NCI-H2196 (cell line): Measurements from ENCODE around the gene RAB17.

Experiments
- DNase-seq: peaks from one replicate; lab custom pipeline; 2025; ENCODE audit not compliant: unreplicated experiment; lab: John Stamatoyannopoulos, UW

Gene RAB17, protein sequence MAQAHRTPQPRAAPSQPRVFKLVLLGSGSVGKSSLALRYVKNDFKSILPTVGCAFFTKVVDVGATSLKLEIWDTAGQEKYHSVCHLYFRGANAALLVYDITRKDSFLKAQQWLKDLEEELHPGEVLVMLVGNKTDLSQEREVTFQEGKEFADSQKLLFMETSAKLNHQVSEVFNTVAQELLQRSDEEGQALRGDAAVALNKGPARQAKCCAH

DNA sequence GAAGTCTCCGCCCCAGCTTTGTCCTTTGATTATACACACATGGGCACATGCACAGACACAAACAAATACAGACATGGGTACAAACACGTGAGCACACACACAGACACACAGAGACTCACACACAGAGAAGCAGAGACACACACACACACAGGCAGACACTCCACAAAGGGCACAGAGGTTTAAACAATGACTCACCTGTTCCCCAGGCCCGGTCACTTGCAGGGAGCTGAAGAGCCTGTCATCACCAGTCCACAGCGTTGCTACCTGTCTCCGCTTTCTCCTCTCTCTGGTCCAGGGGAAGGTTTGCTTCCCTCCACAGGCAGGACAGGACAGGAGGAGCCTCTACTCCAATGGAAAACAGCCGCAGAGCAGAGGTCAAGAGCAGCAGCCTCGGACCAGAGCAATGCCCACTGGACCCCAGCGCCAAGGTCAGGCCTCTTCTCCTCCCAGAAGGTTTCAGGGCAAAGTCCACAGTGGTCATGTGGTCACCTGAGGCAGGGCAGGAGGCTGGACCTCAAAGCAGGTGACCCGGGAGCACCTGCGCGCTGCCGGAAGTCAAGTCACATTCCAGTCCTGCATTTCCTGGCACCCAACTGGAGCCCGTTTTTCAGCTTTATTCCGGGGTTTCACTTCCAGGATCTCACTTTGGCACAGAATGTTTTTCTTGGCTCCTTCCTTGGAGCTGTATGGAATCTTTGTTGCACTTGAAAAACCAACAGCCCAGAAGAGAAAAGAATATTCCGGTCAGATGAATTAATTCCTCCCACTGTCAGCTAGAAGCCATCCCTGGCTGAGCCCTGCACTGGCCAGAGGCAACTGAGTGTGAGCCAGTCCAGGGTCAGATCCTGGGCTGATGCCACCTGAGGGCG lies at the start of gene RAB17:
TSS of gene RAB17 (minus strand) at position 463 of the 869 bp plus-strand sequence. CDS start 4,580 bp downstream, outside the sequence.
- DNase-seq = peak; percentile 83

DNA sequence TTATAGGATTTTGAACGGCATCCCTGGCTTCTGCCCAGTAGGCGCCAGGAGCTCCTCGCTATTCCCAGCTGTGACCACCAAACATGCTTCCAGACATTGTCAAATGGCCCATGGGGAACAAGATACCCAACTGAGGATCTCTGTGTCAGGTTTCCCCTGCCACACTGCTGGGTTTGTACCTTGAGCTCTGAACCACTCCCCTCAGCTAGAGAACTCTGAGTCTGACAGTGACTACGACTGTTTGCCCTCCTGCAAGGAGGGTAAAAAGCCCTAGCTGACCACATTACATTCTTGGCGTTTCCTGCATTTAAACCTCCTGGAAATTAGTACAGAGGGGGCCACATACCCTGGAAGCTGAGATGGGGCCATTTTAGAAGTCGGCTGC lies 49.3 kb upstream of the RAB17 start:
- no peak for DNase-seq

DNA sequence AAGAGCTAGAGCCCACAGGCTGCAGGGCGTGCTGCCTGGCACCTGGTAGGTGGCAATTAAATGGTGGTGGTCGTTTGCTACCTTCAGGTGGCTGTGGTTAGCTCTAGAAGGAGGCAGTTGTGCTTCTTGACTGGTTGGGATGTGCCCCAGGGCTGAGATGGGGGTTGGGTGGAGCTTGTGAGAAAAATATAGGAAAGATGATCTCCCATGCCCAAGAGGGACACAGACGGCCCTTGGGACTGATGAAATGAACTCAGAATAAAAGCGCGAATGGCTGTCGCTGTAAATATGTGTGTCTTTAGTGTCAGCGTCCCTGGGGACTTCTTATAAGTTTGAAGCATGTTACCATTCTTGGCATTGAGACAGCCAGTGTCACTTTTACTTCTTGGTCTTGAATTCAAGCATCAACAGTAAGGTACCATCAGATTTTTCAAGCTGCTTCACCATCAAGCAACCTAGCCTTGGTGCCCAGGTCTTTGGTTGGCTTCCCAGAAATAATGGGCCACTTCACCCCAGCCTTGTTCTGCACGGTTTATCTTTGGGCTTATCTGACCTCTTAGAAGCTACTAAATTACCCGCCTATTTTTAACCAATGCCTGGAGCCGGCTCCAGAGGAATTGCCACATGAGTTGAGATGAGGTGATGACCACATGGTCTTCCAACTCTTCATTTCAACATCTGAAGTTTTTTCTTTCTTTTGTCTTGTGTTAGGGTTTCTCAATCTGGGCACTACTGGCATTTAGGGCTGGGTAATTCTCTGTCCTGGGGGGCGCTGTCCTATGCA lies 48.7 kb upstream of the RAB17 start:
- no peak for DNase-seq

DNA sequence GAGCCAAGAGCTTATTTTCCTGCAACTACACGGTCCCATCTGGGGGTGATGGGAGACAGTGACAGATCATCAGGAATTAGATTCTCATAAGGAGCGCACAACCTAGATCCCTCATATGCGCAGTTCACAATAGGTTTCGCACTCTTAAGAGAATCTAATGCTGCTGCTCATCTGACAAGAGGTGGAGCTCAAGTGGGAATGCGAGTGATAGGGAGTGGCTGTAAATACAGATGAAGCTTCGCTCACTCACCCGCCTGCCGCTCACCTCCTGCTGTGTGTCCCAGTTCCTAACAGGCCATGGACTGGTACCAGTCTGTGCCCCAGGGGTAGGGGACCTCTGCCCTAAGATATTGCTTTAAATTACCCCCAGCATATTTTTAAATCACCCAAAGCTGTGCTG lies 47.6 kb upstream of the RAB17 start:
- DNase-seq = no peak

DNA sequence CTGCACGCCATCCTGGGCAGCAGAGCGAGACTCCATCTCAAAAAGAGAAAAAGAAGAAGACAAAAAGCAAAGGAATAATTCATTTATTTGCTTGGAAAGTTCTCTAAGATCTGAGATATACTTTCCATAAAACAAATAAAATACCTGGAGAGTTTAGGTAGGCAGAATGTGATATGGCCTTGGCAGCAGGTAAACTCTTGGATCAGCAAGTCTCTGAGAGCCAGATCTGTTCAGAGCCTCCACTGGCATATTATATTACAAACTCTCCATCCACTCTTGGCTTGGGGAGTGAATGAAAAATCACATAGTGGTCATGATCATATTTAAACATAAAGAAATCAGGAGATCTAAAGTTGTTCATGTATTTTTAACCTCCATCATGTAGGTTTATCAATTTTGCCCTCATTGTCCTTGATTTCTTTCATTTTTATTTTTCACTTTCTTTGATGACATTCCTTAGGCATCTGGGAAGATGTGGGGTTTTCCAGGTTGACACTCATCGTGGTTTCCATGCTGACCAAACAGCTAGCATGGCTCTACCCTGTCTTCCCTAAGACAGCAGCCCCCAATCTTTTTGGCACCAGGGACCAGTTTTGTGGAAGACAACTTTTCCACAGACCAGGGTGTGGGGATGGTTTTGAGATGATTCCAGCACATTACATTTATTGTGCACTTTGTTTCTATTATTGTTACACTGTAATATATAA lies 47.0 kb upstream of the RAB17 start:
- no peak for DNase-seq

DNA sequence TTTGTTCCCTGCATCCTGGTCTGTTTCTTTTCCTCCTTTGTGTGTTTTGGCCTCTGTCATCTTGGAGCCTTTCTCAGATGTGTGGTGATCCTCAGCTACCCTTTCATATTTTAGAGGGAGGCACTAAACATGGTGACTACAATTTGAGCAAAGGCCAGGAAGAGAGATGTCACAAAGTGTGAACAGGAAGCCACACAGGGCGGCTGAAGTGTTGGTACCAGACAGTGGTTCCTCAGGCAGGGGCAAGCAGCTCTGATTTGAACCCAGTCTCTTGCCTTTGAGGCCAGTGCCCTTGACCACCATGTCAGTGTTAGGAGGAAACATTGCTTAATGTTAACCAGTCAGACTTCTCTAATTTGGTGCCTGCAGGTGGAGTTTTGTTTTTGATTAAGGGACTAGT lies 46.0 kb upstream of the RAB17 start:
- DNase-seq = no peak

DNA sequence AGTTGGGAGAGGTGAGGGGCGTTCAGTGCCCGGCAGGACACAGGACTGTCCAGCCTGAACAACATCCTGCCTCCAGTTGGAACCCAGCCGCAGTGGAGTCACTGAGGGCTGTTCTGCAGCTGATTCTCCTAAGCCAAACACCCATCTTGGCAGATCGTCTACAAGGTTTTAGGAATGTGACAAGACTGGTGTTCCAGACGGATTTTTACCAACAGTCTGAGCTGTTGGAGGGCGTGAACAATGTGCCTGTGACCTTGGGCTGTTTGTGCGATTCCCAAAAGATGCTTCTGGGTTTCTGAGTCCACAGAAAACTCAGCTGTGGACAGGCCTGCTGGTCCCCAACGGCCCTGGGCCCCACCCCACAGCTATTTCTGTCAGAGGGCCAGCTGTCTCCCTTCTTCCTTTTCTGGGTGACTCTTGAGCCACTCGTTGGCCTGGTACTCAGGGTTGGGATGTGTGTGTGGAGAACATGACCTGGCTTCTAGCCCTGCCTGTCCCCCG lies 42.6 kb upstream of the RAB17 start:
- no peak for DNase-seq

DNA sequence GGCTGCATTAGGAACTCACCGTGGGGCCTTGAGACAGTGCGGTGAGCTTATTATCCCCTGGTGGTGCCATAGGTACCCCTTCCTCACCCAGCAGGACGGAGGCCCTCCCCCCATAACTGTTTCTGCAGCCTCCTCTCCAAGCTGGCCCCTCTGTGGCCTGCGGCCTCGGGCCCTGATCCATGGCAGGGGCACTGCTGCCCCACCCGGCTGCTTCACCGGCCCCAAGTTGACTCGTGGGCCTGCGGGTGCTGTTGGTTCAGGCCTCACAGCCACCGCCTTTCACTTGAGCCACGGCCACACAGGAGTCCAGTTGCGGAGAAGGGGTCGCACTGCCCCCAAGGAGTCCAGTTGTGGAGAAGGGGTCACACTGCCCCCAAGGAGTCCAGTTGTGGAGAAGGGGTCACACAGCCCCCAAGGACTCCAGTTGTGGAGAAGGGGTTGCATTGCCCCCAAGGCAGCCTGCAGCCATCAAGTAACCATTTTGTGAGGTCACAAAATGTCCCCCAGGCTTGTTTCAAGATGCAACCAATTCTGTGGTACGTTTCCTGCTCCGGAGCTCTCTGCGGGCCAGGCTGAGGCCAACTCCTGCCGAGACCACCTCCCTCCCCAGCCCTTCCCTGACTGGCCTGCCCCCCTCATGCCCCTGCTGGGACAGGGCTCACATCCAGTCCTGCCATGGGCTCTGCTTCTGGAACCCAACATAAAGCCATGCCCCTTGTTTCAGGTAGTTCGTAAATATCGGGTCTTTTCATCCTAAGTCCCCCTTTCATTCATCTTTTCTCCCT lies 41.5 kb upstream of the RAB17 start:
- no peak for DNase-seq

DNA sequence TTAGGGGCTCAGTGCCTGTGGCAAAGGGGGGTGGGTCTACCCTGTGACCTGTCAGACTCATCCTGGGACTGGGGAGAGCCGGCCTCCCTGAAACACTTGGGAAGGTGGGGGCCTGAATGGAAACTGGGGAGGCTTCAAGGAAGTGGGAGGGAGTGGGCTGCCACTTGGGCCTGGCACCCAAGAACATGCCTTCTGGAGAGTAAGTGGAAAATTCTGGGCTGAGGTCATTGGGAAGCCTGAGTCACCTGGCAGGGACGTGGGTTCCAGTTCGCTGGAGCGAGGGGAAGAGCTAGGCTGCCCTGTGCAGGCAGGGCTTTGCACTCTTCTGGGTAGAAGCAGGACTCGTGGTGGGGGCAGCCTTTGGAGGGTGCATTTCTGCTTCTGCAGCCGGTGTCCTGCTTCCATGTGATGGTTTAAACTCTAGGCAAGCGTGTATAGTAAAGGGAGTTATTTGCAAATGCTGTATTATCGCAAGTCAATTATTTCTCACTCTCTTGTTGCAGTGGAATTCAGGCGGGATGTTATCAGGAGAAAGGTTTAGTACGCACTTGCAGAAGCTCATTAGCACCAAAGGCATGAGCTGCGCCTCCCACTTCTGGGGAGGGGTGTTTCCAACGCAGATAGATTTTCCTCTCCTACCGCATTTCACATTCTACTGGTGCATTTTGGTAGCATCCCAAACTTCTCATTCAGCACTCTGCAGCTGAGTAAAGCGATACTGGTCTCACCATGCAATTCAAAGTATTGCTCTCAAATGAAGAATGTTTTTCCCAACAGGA lies 40.7 kb upstream of the RAB17 start:
- DNase-seq = no peak

DNA sequence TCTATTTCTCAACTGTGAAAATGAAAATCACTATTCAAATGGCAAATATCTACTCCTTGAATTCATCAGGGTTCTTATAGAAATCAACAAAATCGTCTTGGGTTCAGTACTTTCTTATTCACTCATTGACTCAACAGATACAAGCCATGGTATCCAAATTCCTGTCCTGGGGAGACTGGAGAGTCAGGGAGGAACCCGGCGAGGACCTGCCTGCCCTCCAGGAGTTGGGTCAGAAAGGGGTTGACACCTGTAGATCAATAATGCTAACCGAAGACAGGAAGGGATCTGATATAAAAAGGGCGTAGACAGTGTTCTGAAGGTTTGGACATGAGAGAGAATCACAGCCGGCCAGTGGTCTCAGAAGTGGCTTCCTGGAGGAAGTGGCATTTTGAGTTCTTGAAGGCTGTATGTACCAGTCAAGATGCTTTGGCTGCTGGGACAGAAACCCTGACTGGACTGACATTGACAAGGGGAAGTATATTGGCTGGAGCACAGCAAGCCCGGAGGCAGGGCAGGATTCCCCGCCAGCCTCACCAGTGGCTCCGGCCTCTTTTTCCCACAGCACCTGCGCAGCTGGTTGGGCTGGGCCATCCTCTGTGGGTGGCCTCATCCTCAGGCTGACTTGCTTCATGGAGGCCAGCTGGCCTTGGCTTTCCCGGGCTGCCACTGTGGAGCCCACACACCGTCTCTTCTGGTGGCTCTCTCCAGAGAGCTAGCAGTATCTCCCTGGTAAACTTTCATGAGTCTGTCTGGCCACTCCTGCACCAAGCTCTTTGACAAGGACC lies 39.9 kb upstream of the RAB17 start:
- no peak for DNase-seq

DNA sequence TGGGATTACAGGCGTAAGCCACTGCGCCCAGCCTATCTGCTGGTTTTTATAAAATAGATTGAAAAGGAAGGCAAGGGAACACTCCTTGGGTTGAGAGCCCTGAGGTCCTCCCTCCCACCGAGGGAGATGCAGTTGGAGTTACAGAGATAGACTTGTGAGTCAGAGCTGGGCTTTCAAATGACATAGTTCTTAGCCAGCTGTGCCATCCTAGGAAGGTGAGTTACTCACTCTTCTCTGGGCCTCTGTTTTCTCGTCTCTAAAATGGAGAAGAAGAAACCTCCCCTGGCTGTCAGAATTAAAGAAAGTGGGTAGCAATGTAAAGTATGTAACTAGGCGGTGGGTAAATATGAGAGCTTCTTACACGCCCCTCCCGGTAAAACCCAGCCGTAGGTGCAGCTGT lies 39.2 kb upstream of the RAB17 start:
- no peak for DNase-seq

DNA sequence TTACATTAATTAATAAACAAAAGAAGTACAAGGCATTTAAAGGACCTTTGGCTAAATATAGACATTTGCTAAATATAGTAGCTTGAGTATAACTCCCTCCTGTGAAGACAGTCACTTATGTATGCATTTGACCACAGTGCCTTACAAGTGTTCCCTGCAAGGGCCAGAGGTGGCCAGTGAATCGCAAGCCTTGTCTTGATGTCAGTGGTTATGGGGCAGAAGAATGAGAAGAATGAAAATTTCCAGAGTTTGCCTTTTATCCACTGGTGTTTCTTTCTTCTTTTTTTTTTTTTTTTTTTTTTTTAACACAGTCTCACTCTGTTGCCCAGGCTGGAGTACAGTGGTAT lies 38.6 kb upstream of the RAB17 start:
- no peak for DNase-seq

DNA sequence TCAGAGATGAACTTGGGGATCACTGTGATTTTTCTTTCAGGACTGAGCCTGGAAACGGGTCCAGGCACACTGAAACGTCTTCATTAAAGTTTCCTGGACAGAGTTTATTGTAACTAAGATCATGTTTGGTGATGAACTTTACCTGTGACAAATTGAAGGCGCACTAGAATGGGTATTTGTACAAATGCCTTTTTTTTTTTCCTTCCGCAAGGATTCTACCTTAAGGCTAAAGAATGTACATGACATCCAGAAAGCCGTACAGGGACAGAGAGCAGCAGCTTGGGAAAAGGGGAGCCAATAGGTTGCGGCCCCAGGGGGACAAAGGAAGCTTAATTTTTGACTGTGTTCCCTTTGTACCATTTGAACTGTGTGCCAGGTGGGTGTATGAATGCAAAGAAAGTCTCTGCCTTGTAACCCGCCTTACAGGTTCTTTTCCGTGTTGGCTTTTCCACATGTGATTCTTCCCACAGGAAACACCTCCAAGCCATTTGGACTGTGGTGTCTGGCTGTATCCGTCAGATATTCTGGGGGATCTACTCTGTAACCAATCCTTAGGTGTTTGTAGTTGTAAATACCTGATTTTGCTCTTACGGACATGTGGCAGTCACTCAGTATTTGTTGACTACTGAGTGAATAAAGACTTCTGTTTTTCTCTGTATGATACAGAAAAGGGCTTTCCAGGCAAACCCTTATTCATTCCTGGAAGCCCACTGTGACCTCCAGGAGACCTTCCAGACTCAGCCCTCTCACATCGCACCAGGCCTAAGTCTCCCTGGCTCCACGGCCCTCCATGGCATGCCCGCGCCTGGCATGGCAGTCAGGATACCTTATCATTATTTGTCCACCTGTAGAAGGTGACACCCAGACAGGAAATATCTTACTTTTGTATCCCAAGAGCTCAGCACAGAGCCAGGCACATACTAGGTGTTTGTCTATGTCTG lies 38.0 kb upstream of the RAB17 start:
- no peak for DNase-seq

DNA sequence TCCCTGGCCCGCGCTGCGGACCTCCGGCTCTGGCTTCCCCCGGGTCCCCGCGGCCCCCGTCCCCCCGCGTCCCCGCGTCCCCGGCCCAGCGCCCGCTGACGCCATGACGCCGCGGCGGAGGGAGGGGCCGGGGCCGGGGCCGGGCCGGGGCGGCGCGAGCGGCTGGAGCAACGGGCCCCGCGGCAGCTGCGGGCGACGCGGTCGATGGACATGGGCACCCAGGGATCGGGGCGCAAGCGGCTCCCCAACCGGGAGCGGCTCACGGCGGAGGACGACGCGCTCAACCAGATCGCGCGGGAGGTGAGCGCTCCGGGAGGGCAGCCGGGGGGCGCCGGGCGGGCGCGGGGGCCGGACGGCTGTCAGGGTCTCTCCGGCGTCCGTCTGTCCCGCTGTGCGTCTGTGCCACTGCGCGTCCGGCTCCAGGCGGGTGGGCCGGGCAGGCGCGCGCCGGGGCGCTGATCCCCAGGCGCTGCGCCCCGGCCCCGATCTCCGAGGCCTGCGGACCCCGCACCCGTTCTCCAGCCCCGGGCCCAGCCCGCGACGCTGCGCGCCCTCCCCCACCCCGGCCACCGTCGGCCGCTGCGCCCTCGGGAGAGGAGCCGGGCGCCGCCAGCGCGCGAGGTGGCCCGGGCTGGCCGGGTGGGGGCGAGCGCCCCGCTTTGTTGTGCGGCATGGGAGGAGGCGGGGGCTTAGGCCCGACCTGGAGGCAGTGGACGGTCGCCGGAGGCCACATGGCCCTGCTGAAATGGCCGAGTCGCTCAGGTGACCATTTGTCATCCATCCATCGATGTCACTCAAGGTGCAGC lies 37.1 kb upstream of the RAB17 start, which contains the start of gene LRRFIP1:
TSS of gene LRRFIP1 (plus strand) at position 147 of the 806 bp plus-strand sequence. CDS start at position 205, 58 bp downstream.
- DNase-seq = peak; percentile 13

DNA sequence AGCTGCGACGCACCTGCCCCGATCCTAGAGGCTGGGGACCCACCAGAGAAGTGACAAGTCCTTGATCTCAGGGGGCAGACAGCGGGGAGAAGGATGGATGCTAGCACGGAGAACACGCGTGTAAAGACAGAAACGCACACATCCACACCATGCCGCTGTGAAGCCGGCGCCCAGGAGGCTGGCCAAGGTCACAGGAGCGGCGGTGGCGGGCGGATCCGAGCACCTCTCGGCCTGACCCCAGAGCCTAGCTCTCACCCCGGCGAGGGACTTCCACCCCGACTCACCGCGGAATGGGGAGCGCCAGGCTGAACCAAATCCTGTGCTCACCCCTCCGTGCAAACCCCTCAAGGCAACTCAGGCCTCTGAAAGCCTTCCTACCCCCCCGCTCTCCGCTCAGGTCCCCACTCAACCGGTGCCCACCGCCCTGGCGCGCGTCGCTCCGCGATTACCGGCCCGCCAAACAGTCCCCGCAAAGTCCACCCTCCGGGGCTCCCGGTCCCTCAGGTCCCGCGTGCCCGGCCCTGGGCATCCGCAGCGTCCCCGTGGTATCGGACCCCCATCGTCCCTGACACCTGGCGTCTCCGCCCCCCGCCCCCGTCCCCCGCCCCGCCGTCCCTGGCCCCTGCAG lies 36.4 kb upstream of the RAB17 start:
- no peak for DNase-seq

DNA sequence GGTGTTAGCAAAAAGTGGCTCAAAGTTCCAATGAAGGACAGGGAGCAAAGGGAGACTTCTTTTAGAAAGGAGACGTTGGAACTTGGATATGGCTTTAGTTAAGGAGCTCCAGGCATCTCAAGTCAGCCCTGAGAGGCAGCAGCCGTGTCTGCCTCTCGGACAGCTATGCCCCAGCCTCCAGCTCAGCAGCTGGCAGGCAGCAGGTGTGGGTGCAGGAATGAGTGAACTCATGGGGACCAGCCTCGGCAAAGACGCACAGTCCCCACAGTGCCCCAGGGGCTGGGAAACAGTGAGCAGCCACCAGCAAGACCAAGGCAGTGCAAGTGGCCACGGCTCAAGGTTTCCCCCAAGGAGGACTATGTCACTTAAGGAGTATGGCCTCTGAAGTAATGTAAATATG lies 35.2 kb upstream of the RAB17 start:
- DNase-seq = no peak
